Measurements from ENCODE around the gene OR6K2.

DNA sequence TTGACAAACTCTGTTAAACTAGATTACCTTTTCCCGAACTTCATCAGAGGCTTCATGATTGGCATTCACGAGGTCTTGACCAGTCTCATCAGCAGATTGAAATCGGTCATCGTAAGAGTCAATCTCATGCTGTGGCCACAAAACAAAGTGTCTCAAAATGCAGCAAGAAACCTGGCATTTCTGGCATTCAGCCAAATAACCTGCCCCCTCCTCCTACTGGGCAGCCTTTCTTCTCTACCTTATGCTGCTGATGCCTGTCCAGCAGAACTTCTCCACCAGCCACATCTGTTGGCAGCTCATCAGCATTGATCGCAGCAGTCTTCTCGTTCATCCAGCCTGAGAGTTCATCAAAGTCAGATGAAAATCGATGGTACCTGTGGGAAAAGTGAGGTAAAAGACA lies 26.1 kb downstream of the OR6K2 start:
- no peak for TF ChIP-seq CTCF (conservative IDR thresholded peaks at IDR 0.05)
- no peak for TF ChIP-seq ZFX (IDR thresholded peaks at IDR 0.05)
